DMS53 treated with DMSO at 0.1 percent for 48 hours (cell line): ENCODE results near the gene CFAP299.

ENCODE experiments used
- DNase-seq: peaks from one replicate; lab custom pipeline; 2025; ENCODE audit not compliant: unreplicated experiment; lab: John Stamatoyannopoulos, UW

Gene CFAP299

GRCh38 chr4:80439294-80440061 lies 103.9 kb downstream of the CFAP299 start:
- peak; percentile 34 for DNase-seq

- DNase-seq, result no peak
These were observed 110.7 kb downstream of the CFAP299 start for GRCh38 chr4:80446248-80446647.

DNA sequence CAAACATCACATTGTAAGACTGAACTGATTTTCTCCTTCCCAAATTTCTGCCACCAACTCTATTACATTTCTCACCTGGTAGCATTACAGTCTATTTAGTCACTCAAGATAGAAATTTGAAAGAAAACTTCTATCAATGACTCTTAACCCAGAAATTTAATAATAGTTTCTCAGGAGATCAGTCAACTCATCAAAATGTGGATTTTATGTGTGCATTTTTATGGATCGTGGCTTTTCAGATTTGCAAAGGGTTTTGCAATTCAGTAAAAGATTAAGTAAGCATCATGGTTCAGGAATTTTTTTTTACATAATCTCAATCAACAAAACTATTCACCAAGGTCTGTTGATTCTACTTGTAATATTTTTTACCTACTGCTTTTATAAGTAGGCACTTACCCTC lies 111.1 kb downstream of the CFAP299 start:
- no peak for DNase-seq

- no peak for DNase-seq
These were observed 112.0 kb downstream of the CFAP299 start for GRCh38 chr4:80447493-80447892.

DNA sequence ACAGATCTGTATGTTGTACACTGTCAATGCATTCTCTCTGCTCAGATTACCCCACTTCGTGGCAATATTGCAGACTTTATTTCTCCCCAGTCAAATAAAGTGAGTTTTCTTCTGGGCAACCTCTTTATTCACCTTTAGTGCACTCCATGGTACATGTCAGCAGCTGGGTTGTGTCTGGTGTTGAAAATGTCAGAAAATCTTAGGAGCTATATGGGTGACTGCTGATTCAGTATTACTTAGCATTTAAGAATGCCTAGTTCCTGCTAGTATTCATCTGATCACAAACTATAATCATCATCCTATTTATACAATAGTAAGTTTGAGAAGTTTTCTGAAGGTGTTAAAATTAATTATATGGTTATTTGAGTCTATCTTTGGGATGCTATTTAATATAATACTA lies 112.5 kb downstream of the CFAP299 start:
- DNase-seq, result no peak

DNA sequence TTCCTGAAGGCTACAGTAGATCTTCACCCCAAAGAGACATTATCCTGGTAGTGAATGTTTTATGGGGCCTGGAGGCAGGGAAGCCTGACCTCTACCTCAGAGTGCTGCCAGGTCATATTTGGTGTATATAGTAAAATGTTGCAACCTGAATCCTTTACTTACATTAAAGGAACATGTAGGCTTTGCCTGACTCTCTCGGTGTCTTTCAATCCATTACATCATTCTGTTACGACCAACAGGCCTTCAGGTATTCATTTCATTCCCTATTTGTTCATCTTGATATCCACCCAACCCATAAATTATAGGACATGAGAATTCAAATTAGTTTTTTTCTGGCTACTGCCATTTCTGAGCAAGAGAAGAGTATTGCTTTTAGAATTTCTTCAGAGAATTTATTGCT lies 116.5 kb downstream of the CFAP299 start:
- no peak for DNase-seq

- peak; percentile 6 for DNase-seq
These were observed 117.2 kb downstream of the CFAP299 start for GRCh38 chr4:80452768-80453167.

DNA sequence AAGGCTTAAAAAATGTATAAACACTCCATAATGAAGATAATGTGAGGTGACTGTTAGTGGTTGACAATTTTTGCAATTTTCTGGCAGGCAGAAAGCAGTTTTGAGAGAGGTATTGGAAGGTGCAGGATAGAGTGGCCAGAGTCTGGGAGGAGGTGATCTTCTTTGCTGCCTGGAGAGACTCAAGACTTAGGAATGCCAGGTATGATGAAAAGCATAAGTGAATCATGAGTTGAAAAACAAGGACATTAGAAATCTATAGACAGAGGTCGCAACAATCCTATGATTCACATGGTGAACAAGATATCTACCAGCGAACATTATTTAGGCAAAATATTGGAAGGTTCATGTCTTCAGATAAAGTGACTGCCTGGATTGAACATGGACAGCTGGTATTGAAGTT lies 118.5 kb downstream of the CFAP299 start:
- DNase-seq, result no peak

DNA sequence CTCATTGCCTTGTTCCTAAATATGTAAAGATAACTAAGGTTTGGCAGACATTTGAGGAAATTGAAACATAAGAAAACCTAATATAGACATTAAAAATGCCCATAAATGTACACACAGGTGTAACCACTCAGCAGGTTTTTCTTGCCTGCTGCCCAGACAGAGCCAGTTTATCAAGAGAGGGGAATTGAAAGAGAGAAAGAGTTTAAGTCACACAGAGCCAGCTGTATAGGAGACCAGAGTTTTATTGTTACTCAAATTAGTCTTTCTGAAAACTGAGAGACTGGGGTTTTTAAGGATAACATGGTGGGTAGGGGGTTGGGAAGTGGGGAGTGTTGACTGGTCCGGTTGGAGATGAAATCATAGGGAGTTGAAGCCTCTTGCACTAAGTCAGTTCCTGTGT lies 119.0 kb downstream of the CFAP299 start:
- no peak for DNase-seq

DNA sequence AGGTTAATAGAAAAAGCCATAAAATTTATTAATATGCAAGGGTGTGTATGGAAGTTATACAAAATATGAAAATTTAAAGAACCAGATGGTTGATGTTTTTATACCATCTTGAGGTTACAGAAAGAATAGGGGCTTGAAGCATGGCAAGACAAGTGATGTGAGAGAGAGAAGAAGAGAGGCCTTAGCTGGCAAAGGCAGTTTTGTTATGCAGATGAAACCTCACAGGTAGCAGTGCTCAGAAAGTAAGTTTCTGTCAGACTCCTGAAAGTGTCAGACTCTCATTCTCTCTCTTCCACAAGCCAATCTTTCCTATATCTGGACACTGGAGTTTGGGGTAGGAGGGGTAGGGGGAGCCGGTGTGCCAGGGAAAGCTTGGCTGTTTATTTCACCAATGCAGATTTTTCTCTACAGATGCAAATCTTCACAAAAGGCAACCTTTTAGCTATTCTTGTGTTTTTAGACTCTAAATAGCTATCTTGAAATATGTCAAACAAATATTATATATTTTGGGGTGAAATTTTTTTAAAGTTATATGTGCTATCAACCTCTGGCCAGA lies 124.5 kb downstream of the CFAP299 start:
- DNase-seq, result no peak

DNA sequence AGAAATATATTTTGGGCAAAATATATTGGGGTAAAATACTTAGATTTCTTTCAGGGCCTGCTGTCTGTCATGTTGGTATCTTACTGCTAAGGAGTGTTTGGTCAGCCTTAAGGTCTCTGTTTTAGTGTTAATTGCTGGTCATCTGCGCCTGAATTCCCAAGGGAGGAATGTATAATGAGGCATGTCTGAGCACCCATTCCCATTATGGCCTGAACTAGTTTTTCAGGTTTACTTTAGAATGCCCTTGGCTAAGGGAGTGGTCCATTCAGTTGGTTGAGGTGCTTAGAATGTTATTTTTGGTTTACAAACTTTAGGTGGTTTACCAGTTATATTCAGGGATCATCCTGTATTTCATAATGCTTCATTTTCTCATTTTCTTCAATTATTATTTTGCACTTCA lies 125.9 kb downstream of the CFAP299 start:
- peak; percentile 6 for DNase-seq

DNA sequence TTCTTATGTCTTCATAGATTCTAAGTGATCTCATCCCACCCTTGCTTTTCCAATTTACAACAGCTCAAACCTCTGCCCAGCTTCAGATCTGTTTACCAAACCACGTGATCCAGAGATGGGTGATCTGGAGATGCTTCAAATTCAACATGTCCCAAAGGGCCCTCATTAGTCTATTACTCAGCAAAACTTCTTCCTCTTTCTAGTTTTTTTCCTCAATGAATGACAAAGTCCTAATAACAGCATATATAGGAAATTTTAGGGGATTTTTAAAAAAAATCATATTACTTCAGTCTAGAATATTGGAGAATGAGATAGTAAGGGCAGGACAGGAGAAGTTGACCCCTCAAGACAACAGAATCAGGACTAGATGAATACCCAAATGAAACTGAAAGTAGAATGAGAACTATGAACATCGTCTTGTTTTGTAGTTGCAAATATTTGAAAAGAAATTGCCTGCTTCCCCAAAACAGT lies 127.1 kb downstream of the CFAP299 start:
- no peak for DNase-seq

DNA sequence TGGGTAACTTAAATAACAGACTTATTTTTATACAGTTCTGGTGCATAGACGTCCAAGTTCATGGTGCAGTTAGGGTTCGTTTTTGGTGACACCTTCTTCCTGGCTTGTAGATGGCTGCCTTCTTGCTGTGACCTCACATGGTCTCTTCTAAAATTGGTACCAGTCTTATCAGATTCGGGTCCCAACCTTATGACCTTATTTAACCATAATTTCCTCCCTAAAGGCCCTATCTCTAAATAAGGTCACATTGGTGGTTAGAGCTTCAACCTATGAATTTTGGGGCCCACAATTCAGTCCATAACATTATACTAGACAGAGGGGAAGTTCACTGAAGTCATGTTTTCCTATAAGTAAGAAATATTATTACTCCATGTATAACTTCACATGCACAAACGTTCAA lies 128.0 kb downstream of the CFAP299 start:
- DNase-seq, result no peak

DNA sequence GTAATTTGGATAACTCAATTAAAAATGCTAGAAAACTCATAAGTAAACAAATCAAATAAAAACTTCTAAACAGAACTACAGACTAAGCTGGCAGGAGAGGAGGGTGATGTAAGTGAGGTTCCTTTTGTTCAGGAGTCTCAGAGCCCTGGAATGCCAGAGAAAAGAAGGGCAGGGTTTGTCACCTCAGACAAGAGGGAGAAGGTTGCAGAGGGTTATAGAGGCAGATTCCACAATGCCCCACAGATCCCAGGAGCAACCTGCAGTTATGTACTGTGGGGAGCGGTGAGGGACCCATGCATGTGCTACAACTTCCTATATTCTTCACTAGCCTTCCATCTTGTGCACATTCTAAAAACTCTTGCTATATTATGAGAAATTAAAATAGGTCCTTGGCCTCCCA lies 129.7 kb downstream of the CFAP299 start:
- no peak for DNase-seq

DNA sequence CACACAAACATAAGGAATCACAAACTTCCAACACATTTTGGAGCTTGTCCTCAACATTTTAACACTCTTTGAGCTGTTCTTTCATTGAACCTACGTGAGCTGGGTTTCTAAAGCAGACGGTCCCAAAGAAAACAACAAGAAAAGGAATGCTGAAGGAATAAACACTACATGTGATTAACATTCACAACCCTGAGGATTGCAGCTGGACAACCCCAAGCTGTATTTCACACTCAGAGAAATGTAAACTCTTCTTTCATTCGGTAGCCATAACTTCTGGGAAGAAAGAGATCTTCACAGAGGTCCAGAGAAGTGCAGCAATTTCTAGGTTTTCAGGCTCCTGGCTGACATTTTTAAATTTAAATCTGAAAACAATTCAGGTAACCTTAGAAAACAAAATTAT lies 130.2 kb downstream of the CFAP299 start:
- DNase-seq, result no peak

DNA sequence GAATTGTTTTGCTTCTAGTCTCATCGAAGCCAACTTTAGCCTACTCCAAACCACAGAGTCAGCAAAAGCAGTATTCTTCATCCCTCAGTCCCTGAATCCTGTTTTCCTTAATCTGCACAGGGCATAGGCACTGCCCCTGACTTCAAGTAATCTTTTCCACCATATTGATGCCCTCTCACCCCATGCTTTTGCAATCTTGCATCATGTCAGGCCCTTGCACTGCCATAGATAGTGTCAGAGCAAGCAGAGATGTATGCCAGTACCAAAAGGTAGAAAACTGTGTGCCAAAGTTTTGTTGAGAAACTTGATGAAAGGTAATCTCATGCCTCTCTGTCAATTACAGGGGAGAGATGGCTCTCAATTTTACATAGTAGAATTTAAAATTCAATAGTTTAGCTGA lies 131.1 kb downstream of the CFAP299 start:
- no peak for DNase-seq

DNA sequence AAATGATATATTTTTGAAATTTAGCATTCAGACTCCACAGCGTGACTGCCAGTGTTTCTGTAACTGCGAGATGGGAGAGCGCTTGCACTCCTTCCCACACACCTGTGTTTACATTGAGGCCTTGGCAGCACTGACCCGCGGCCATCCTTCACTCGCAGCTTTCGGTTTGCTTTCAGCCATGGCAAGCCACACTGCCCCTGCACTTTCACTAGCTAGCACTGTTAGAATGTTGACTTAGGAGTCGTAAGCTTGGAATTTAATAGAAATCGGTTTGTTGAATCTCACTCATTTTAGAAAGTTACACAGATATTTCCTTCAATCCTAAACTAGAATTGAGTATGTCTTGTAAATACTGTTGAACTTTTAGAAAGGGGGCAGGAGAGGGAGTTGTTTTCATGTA lies 136.2 kb downstream of the CFAP299 start:
- DNase-seq, result peak; percentile 69

- no peak for DNase-seq
These were observed 139.7 kb downstream of the CFAP299 start for GRCh38 chr4:80475236-80475635.

GRCh38 chr4:80475798-80476197 lies 140.3 kb downstream of the CFAP299 start:
- no peak for DNase-seq

DNA sequence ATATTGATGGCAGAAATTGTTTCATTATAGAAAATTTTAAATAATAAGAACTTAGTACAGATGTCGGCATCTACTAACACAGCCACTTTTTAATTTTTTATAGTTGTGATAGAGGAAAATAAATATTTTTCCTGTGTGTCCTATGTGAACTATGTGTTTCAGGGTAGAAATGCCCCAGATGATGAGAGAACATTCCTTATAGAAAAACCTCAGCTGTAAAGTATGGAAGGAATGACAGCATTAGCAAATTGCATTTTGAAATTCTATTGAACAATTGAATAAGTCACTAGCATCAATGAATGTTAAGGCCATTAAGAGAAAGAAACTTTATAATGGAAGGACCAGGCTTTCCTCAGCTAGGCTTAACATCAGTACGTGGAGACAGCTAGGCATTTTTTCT lies 149.2 kb downstream of the CFAP299 start:
- DNase-seq, result no peak

GRCh38 chr4:80486603-80487002 lies 151.1 kb downstream of the CFAP299 start:
- DNase-seq, result no peak

GRCh38 chr4:80489798-80490197 lies 154.3 kb downstream of the CFAP299 start:
- DNase-seq, result no peak

- peak; percentile 41 for DNase-seq
These were observed 157.2 kb downstream of the CFAP299 start for GRCh38 chr4:80492761-80493160.
